Inflammatory macrophage treated with lipopolysaccharide for 1 hour (primary cell): ENCODE results near the gene GDF15.
"Not testable (repeated sequence)": the region's sequence is repeated elsewhere in the genome, so short reads cannot be mapped to it uniquely, and the experiment has no call there.

ENCODE experiments used
- DNase-seq, 2 donors: peaks; one replicate each; pipeline ENCODE4 v3.0.0-alpha.2; 2020 to 2022

The GDF15 gene

GRCh38 chr19:18392926-18393325 lies 7.0 kb downstream of the GDF15 start:
- peak; percentile 67 to 72 for DNase-seq

DNA sequence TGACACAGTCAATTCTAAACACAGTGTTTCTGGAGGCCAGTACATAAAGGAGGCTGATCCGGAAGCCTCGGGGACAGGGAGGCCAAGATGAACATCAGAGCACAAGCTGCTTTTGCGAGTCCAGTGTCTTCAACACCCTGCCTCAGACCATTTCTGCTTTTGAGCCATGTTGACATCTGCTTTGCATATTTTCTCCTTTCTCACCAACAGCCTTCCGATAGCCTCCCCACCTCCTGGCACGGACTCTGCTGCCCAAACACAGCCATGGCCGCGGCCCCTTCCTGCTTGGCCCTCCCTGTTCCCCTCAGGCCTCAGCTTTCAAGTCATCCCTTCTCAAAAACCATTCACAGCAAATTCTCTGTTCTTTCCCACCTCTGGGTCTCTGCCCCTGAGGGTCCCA lies 7.9 kb downstream of the GDF15 start:
- DNase-seq, result peak; percentile 84 to 86

GRCh38 chr19:18396471-18397241 lies 10.7 kb downstream of the GDF15 start:
- no peak for DNase-seq

GRCh38 chr19:18397242-18398202 lies 11.6 kb downstream of the GDF15 start, which contains the start of gene LRRC25:
Gene LRRC25, minus strand, starts transcription at chr19:18397622. Its CDS starts 659 bp downstream, at chr19:18396963.
- peak; percentile 70 to 78 for DNase-seq

GRCh38 chr19:18399008-18399407 lies 13.1 kb downstream of the GDF15 start:
- DNase-seq, result peak; percentile 59 to 66

GRCh38 chr19:18401580-18402112 lies 15.7 kb downstream of the GDF15 start:
- DNase-seq, result peak; percentile 90 to 95

DNA sequence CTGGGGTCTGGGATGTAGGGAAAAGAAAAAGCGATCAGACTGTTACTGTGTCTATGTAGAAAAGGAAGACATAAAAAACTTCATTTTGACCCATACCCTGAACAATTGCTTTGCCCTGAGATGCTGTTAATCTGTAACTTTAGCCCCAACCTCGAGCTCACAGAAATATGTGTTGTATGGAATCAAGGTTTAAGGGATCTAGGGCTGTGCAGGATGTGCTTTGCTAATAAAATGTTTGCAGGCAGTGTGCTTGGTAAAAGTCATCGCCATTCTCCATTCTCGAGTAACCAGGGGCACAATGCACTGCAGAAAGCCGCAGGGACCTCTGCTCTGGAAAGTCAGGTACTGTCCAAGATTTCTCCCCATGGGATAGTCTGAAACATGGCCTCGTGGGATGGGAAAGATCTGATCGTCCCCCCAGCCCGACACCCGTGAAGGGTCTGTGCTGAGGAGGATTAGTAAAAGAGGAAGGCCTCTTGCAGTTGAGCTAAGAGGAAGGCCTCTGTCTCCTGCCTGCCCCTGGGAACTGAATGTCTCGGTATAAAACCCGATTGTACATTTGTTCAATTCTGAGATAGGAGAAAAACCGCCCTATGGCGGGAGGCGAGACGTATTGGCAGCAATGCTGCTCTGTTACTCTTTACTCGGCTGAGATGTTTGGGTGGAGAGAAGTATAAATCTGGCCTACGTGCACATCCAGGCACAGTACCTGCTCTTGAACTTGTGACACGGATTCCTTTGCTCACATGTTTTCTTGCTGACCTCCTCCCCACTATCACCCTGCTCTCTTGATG lies 16.7 kb downstream of the GDF15 start:
- not testable (repeated sequence) for DNase-seq

DNA sequence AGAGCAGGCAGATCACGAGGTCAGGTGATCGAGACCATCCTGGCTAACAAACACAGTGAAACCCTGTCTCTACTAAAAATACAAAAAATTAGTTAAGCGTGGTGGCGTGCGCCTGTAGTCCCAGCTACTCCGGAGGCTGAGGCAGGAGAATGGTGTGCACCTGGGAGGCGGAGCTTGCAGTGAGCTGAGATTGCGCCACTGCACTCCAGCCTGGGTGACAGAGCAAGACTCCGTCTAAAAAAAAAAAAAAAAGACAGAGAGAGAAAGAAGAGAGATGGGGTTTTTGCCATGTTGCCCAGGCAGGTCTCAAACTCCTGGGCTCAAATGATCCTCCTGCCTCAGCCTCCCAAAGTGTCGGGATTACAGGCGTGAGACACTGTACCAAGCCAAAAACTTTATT lies 19.8 kb downstream of the GDF15 start:
- DNase-seq, result not testable (repeated sequence)

GRCh38 chr19:18406749-18407148 lies 20.8 kb downstream of the GDF15 start:
- no peak for DNase-seq

DNA sequence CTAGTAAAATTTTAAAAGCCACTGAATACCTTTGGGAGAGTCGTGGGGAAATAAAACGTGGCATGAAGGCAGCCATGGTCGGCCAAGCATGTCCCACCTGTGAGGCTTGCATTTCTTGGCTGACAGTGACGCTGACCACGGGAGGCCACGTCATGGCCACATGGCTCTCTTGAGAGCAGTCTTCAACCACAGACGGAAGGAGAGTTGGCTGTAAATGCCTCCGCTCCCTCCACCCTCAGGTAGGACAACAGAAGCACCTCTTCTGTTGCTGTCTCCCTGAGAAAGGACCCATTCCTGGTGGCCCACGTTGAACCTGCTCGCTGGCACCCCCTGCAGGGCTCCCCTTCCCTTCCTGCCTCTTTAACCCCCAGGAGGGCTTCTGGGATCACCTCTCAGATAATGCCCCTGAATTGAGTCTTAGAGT lies 22.1 kb downstream of the GDF15 start:
- DNase-seq, result peak in 1 of 2 donors; percentile 70

GRCh38 chr19:18412610-18413239 lies 26.8 kb downstream of the GDF15 start:
- no peak for DNase-seq

DNA sequence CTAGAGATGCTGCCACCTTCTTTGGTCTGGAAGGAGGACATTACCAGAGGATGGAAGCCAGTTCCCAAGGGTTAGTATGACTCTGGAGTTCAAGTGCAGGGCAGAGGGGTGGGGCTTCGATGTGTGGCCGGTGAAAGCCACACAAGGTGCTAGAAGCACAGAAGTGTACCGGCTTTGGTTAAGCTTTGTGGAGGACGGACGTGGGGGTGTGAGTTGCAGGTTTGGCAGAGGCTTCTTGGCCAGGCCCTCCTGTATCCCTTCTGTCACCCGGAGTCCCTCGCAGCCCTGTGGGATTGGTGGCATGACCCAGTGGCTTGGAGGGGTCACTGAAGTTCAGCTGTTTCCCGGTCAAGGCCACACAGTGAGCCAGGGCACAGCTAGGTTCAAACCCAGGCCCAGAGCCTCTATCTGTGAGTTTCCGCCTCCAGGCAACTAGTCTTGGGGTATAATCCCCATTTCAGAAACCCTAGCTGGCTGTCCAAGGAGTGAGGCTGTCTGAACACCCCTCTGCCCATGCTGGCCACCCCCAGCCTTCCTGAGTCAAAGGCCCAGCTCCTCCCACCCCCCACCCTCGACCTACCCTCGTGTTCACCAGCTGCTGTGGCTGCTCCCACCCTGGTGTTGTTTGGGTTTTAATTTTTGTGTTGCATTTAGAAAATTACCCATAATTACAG lies 28.7 kb downstream of the GDF15 start:
- DNase-seq, result no peak

GRCh38 chr19:18415178-18415867 lies 29.4 kb downstream of the GDF15 start:
- DNase-seq, result peak; percentile 69 to 83

DNA sequence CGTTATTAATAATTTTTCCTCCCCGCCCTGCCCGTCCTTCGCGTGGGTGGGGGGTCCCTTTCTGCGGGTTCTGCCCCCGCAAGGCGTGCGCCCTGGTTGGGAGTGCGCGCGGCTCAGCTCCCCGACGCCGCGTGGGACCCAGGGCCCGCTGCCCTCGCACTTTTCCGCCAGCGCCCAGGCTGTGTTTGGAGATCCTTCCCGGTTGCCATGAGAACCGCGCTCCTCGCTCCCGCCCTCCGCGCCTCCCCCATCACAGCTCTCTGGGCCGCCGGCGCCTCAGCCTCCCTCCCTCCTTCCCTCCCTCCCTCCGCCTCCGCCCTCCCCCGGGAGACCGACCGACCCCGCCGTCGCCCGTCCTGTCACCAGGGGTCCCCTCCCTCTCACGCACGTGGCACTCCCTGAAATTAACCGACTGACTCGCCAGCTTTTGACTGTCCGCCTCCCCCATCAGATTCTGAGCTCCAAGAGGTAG lies 30.9 kb downstream of the GDF15 start:
- DNase-seq, result peak; percentile 50 to 60

GRCh38 chr19:18417250-18418028 lies 31.5 kb downstream of the GDF15 start:
- DNase-seq, result peak in 1 of 2 donors; percentile 29

DNA sequence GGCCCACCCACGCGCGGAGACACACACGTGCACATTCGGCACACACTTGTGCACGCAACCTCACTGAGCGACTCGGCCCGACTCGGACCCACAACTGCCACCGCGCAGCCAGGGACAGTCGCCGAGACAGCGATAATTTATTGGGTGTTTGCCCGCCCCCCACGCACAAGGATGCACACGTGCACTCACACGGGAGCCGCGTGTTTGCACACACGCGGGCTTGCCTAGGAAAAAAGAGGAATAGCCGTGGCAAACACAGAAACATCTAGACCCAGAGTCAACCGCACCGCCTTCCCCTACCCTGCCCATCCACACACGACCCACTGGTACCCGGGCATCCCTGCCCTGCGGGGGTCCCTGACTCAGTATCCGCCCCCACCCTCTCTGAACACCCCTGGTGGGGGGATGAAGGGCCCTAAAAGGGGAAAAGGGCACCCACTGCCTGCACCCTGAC lies 32.1 kb downstream of the GDF15 start:
- peak; percentile 23 to 24 for DNase-seq

- peak; percentile 30 to 34 for DNase-seq
Measured at GRCh38 chr19:18418483-18419194, 32.7 kb downstream of the GDF15 start.

- peak; percentile 50 to 73 for DNase-seq
Measured at GRCh38 chr19:18419195-18419698, 33.3 kb downstream of the GDF15 start, which contains the start of gene SSBP4. Gene SSBP4, plus strand, starts transcription at chr19:18419398. Its CDS starts 251 bp downstream, at chr19:18419649.
